NCI-H2196 (cell line): ENCODE results near the gene CYSTM1.
A peak's percentile ranks its signal among the peaks of the same experiment; 100 is the strongest.
"Not testable (repeated sequence)": the region's sequence is repeated elsewhere in the genome, so short reads cannot be mapped to it uniquely, and the experiment has no call there.

Experiments used
- DNase-seq: peaks from one replicate; lab custom pipeline; 2025; ENCODE audit not compliant: unreplicated experiment; lab: John Stamatoyannopoulos, UW

Gene CYSTM1

GRCh38 chr5:140175367-140176030, 511 bp downstream of the CYSTM1 start:
- DNase-seq = peak; percentile 35

- DNase-seq = no peak
Observed at GRCh38 chr5:140176031-140176387, 1.0 kb downstream of the CYSTM1 start.

- no peak for DNase-seq
Observed at GRCh38 chr5:140178086-140178410, 3.1 kb downstream of the CYSTM1 start.

GRCh38 chr5:140178482-140179116, 3.6 kb downstream of the CYSTM1 start:
- no peak for DNase-seq

GRCh38 chr5:140181002-140181483, 6.1 kb downstream of the CYSTM1 start:
- DNase-seq = no peak

GRCh38 chr5:140181525-140181924, 6.5 kb downstream of the CYSTM1 start:
- no peak for DNase-seq

GRCh38 chr5:140182075-140182711, 7.2 kb downstream of the CYSTM1 start:
- peak; percentile 13 for DNase-seq

GRCh38 chr5:140182803-140183367, 7.9 kb downstream of the CYSTM1 start:
- no peak for DNase-seq

GRCh38 chr5:140185409-140185808, 10.4 kb downstream of the CYSTM1 start:
- no peak for DNase-seq

GRCh38 chr5:140186267-140186671, 11.3 kb downstream of the CYSTM1 start:
- DNase-seq = no peak

GRCh38 chr5:140189253-140189652, 14.3 kb downstream of the CYSTM1 start:
- DNase-seq = no peak

- no peak for DNase-seq
Observed at GRCh38 chr5:140189977-140190871, 15.2 kb downstream of the CYSTM1 start.

- no peak for DNase-seq
Observed at GRCh38 chr5:140190872-140191218, 15.9 kb downstream of the CYSTM1 start.

- DNase-seq = no peak
Observed at GRCh38 chr5:140192715-140193430, 17.9 kb downstream of the CYSTM1 start.

- no peak for DNase-seq
Observed at GRCh38 chr5:140194662-140195061, 19.7 kb downstream of the CYSTM1 start.

- no peak for DNase-seq
Observed at GRCh38 chr5:140196115-140196814, 21.3 kb downstream of the CYSTM1 start.

- no peak for DNase-seq
Observed at GRCh38 chr5:140197023-140197422, 22.0 kb downstream of the CYSTM1 start.

GRCh38 chr5:140198915-140199314, 23.9 kb downstream of the CYSTM1 start:
- DNase-seq = not testable (repeated sequence)

- DNase-seq = no peak
Observed at GRCh38 chr5:140202078-140202477, 27.1 kb downstream of the CYSTM1 start.

GRCh38 chr5:140202610-140203009, 27.6 kb downstream of the CYSTM1 start:
- DNase-seq = no peak
